Gastrocnemius medialis (tissue), 4 donors: ENCODE measurements around the gene ONECUT2. TPM values are rescaled to one million over a fixed set of nuclear protein-coding genes. Genes with fewer than 3 reads are reported as not detected.

Experiments used
- ATAC-seq, 2 donors: fragments of 150-250 bp; one replicate each; pipeline ENCODE4 v1.9.1; 2016
- DNase-seq, 2 donors: peaks; one replicate each; pipeline ENCODE4 v3.0.0-alpha.2; 2019
- H3K27ac ChIP-seq, 4 donors: fragments of 200-600 bp; sonication (generic); 1 replicate in 1 of 4; 2 replicates in 3 of 4; pipeline ENCODE4 v1.5.1; 2016 to 2018; ENCODE audit warnings: mild to moderate bottlenecking in 2 of 4, moderate library complexity in 1 of 4
- H3K27me3 ChIP-seq, 3 donors: fragments of 200-600 bp; sonication (generic) in 2 of 3; 1 replicate in 1 of 3; 2 replicates in 2 of 3; pipeline versions ENCODE4 v1.5.1 to v1.6.0; 2016 to 2019; ENCODE audit warnings: mild to moderate bottlenecking in 1 of 3, moderate library complexity in 1 of 3
- H3K36me3 ChIP-seq, 2 donors: fragments of 200-600 bp; sonication (generic) in 1 of 2; one replicate each; pipeline ENCODE4 v1.5.1; 2017 to 2018
- H3K4me1 ChIP-seq, 2 donors: fragments of 200-600 bp; sonication (generic) in 1 of 2; one replicate each; pipeline ENCODE4 v1.5.1; 2016 to 2017; ENCODE audit warnings: mild to moderate bottlenecking in 2 of 2
- H3K4me3 ChIP-seq, 4 donors: fragments of 200-600 bp; sonication (generic) in 3 of 4; 1 replicate in 1 of 4; 2 replicates in 3 of 4; pipeline ENCODE4 v1.5.1; 2016 to 2019; ENCODE audit warnings: mild to moderate bottlenecking in 2 of 4
- H3K9me3 ChIP-seq, 3 donors: fragments of 200-600 bp; sonication (generic) in 2 of 3; 1 replicate in 1 of 3; 2 replicates in 2 of 3; pipeline ENCODE4 v1.5.1; 2016 to 2019
- POLR2A ChIP-seq, 2 donors: fragments of 450-650 bp; IDR thresholded peaks; one replicate each; pipeline ENCODE4 v1.6.1; 2017; ENCODE audit warnings: antibody characterized with exemption in 2 of 2, mild to moderate bottlenecking in 2 of 2, moderate library complexity in 2 of 2
- in situ Hi-C, 4 donors: fragments of 200-750 bp; cut with MboI; loops; one replicate each; pipeline versions ENCODE4 v1.15.0 to v1.8.0; 2017; ENCODE audit warnings: low sequenced_read_pairs in 4 of 4
- intact Hi-C: fragments of 100-400 bp; cut with DNase I; formaldehyde crosslinking; loops from one replicate; pipeline ENCODE4 v1.15.1; 2023; ENCODE audit warnings: low total_unique reads
- total RNA-seq, 4 donors: library from RNA; depleted of rRNA; stranded (reverse); fragments of >200 nt; gene quantifications; one replicate each; pipeline versions ENCODE4 v1.1.0 to v1.2.3, GENCODE V29; 2016
- TF ChIP-seq, protein P1 (sequence below), 5 experiments: fragments of 450-650 bp in 3 of 5; fragments of 200-600 bp in 2 of 5; sonication (generic) in 2 of 5; IDR thresholded peaks in 4 of 5; conservative IDR thresholded peaks in 1 of 5; 1 replicate in 4 of 5; 2 replicates in 1 of 5; pipeline ENCODE4 v1.5.1; 2016 to 2019; ENCODE audit warnings: antibody characterized with exemption in 5 of 5, mild to moderate bottlenecking in 3 of 5, moderate library complexity in 3 of 5

The ONECUT2 gene
- total RNA-seq, 4 donors from 2014 or later, result under 0.01 to 0.15 (median 0.04) TPM; not detected in 1

DNA sequence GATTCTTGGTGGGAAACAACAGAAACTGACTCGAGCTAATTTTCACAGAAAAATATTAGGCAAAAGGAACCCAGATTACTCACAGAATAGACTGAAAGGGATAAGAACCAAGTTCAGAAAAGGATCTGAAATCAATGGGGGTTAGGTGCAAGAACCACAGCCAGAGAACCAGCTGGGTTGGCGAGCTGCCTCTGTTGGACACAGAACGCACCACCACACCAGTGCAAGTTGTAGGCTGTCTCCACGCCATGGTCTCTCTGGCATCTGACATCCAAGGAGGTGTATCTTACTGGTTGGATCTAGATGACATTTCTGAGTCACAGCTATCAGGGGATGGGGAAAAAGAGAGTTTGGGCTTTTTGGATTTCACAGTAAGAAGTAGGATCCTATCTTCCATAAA, 18.6 kb upstream of the ONECUT2 start:
- in situ Hi-C loops, result no loop called here
- Histone ChIP-seq H3K4me1 (no peaks in the 10 kb centered on the region), H3K27me3 (peaks cover 6 to 10% (median 7%) of the 10 kb centered on the region in 3 donors), H3K27ac (no peak overlapping the region), H3K4me3 (no peak overlapping the region), H3K36me3 (no peaks in the 10 kb centered on the region), H3K9me3 (no peaks in the 10 kb centered on the region)
- intact Hi-C loops, result no loop called here
- DNase-seq (no peak), ATAC-seq (no peak)
- no peak for TF ChIP-seq POLR2A (IDR thresholded peaks at IDR 0.05)
- TF ChIP-seq, protein P1, sequence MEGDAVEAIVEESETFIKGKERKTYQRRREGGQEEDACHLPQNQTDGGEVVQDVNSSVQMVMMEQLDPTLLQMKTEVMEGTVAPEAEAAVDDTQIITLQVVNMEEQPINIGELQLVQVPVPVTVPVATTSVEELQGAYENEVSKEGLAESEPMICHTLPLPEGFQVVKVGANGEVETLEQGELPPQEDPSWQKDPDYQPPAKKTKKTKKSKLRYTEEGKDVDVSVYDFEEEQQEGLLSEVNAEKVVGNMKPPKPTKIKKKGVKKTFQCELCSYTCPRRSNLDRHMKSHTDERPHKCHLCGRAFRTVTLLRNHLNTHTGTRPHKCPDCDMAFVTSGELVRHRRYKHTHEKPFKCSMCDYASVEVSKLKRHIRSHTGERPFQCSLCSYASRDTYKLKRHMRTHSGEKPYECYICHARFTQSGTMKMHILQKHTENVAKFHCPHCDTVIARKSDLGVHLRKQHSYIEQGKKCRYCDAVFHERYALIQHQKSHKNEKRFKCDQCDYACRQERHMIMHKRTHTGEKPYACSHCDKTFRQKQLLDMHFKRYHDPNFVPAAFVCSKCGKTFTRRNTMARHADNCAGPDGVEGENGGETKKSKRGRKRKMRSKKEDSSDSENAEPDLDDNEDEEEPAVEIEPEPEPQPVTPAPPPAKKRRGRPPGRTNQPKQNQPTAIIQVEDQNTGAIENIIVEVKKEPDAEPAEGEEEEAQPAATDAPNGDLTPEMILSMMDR (IDR thresholded peaks at IDR 0.05 in 4 of 5, conservative IDR thresholded peaks at IDR 0.05 in 1 of 5), result no peak

DNA sequence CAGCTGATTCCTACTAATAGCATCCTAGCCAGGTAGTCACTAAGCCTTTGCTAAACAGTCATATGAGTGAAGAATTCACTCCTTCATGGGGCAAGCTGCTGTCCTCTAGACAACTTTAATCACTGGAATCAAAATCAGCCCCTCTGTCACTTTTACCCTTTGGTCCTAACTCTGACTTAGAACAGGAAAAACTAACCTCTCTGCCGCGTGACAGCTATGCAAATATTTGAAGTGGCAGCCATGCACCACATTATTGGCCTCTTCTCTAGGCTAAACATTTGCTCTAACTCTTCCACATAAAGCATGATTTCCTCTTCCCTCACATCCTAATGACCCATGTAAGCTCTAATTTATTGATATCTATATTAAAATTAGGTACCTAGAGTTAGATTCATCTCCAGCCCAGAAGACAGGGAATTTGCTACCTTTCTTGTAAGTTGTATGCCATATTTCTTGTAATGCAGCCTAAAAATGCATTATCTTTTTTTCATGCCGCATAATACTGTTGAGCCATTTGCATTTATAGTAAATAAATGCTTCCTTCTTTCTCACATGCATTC, 12.8 kb upstream of the ONECUT2 start:
- Histone ChIP-seq H3K27ac (no peak overlapping the region), H3K4me3 (no peak overlapping the region), H3K27me3 (peaks cover 13 to 46% (median 42%) of the 10 kb centered on the region in 3 donors), H3K9me3 (no peaks in the 10 kb centered on the region), H3K4me1 (no peaks in the 10 kb centered on the region), H3K36me3 (no peaks in the 10 kb centered on the region)
- in situ Hi-C loops (no loop called here), intact Hi-C loops (no loop called here)
- TF ChIP-seq, protein P1 (IDR thresholded peaks at IDR 0.05 in 4 of 5, conservative IDR thresholded peaks at IDR 0.05 in 1 of 5), result no peak
- TF ChIP-seq POLR2A (IDR thresholded peaks at IDR 0.05), result no peak
- DNase-seq, result no peak
- ATAC-seq, result no peak

DNA sequence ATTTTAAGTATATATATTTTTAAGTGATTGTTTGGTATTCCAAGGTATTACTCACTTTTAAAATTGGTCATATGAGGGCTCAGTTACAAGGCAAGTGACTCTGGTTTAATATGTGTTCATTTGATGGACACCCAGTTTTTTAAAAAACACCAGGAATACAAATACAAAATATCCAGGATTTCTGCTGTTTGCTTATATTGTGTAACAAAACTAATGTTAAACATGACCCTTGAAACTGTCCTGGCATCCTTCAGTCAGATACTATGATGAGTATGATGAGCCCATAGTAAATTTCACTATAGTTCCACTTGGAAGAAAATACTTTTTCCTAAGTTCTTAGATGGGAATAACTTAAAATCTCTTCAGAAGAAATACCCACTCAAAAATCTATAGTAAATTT, 11.4 kb upstream of the ONECUT2 start:
- TF ChIP-seq, protein P1 (IDR thresholded peaks at IDR 0.05 in 4 of 5, conservative IDR thresholded peaks at IDR 0.05 in 1 of 5), result no peak
- TF ChIP-seq POLR2A (IDR thresholded peaks at IDR 0.05), result no peak
- DNase-seq (no peak), ATAC-seq (no peak)
- Histone ChIP-seq H3K36me3 (no peaks in the 10 kb centered on the region), H3K27me3 (peaks cover 27 to 58% (median 56%) of the 10 kb centered on the region in 3 donors), H3K4me3 (no peak overlapping the region), H3K9me3 (no peaks in the 10 kb centered on the region), H3K27ac (no peak overlapping the region), H3K4me1 (no peaks in the 10 kb centered on the region)
- in situ Hi-C loops, result no loop called here
- intact Hi-C loops, result no loop called here

DNA sequence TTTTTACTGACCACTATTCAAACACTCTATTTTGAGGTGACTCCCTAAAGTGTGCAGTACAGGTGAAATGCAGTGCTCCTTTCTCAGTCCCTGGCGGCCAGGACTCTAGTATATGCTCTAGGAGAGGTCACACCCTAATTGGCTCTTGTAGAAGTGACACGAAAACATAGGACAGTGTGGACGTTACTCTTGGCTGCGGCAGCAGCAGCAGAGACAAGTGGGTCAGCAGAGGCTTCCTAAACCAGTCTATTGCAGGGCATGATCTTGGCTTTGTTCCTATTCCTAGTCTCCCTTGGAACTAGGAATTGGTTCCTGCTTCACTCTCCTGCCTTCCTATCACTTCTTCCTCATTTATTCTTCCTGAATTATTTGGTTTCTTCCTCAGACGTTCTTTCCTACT, 10.1 kb upstream of the ONECUT2 start:
- no peak overlapping the region for H3K27ac ChIP-seq
- H3K4me3 ChIP-seq, result no peak overlapping the region
- in situ Hi-C loops, result no loop called here
- intact Hi-C loops, result no loop called here
- DNase-seq (no peak), ATAC-seq (no peak)
- peaks cover 40 to 70% (median 69%) of the 10 kb centered on the region in 3 donors for H3K27me3 ChIP-seq
- H3K36me3 ChIP-seq, result no peaks in the 10 kb centered on the region
- no peak for TF ChIP-seq POLR2A (IDR thresholded peaks at IDR 0.05)
- TF ChIP-seq, protein P1 (IDR thresholded peaks at IDR 0.05 in 4 of 5, conservative IDR thresholded peaks at IDR 0.05 in 1 of 5), result no peak
- peaks cover 0 to 2% of the 10 kb centered on the region in 2 donors for H3K4me1 ChIP-seq
- no peaks in the 10 kb centered on the region for H3K9me3 ChIP-seq

DNA sequence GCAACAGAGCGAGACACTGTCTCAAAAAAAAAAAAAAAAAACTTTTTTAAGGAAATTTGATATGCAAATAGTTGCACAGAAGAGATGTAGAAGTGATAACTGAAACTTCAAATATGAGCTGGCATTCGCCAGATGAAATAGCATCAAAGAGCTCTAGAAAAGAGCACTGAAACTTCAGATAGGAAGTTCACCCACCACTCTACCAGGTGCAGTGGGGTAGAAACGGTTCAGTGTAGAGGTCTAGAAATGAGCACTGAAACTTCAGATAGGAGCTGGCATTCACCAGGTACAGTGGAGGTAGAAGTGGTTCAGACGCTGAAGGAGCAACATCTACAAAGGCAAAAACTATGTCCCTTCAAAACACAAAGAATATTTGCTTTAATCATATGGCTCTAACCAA, 9.0 kb upstream of the ONECUT2 start:
- peaks cover 0 to 2% of the 10 kb centered on the region in 2 donors for H3K4me1 ChIP-seq
- H3K9me3 ChIP-seq, result no peaks in the 10 kb centered on the region
- DNase-seq, result no peak
- no peak overlapping the region for H3K4me3 ChIP-seq
- in situ Hi-C loops, result no loop called here
- intact Hi-C loops, result no loop called here
- no peak for ATAC-seq
- no peaks in the 10 kb centered on the region for H3K36me3 ChIP-seq
- no peak overlapping the region for H3K27ac ChIP-seq
- TF ChIP-seq, protein P1 (IDR thresholded peaks at IDR 0.05 in 4 of 5, conservative IDR thresholded peaks at IDR 0.05 in 1 of 5), result no peak
- TF ChIP-seq POLR2A (IDR thresholded peaks at IDR 0.05), result no peak
- H3K27me3 ChIP-seq, result peaks cover 51 to 77% (median 76%) of the 10 kb centered on the region in 3 donors
